HG03469 (cell line): ENCODE results near the gene PSD2.

Experiments
- ATAC-seq: cut with Tn5 transposase; IDR thresholded peaks from one replicate; pipeline ENCODE4 v1.9.1; 2021; ENCODE audit warnings: mild to moderate bottlenecking, moderate library complexity, moderate number of reproducible peaks; ENCODE audit not compliant: unreplicated experiment

PSD2 gene

DNA sequence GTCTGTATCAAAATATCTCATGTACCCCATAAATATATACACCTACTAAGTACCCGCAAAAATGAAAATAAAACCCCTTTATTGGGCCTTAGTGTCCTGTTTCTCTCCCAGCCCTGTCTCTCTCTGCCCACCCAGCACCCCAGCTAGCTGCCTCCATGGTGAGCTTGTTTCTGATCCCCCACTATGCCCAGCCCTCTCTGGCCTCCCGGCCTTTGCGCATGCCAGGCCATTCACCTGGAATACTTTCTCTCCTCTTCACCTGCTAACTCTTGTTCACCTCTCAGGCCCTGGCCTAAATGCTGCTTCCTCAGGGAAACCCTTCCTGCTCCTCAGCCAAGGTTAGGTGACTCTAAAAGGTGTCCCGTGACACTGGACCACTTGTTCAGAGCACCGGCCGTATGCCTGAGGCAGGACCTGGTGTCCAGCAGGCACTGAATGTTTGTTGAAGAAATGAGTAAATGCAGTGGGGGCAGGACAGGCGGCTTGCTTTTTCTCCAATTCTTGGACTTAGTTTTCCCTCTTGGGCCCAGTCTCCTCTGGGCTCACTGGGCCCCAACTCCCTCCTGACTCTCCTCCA is 58.5 kb downstream of the PSD2 start:
- no peak for ATAC-seq

DNA sequence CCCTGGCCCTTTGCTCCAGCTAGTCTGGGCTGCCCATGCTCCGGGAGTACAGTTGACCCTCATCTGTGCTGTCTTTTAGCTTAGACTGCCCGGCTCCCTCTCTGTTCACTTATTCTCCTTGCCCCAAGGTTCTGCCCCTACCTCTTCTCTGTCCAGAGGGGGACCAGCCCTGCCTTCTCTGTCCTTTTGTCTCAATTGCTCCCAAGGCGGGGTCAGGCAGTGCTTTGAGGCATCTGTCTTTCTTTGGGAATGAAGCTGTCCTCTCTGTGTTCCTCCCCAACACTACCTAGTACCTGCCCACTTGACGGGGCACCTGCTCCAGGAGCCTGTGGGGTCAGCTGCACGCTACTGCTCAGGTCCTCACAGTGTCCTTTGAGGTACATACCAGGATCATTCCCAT is 59.3 kb downstream of the PSD2 start:
- ATAC-seq, result no peak

DNA sequence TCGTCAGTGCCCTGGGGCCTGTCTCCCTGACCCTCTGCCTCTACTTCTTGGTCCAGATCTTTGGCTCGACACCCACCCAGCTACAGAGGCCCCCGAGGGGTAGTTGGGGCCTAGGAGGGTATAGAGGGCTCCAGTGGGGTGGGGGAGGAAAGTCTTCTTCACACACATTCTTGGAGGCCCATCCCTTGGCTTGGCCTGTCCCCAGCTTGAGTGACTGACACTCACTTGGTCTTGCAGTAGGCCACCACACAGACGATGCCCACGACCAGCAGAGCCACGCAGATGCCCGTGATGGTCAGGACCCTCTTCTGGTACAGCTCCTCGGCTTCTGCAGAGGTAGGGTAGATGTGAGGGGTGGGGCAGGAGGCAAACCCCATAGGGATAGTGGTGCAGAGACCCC is 59.8 kb downstream of the PSD2 start:
- no peak for ATAC-seq

DNA sequence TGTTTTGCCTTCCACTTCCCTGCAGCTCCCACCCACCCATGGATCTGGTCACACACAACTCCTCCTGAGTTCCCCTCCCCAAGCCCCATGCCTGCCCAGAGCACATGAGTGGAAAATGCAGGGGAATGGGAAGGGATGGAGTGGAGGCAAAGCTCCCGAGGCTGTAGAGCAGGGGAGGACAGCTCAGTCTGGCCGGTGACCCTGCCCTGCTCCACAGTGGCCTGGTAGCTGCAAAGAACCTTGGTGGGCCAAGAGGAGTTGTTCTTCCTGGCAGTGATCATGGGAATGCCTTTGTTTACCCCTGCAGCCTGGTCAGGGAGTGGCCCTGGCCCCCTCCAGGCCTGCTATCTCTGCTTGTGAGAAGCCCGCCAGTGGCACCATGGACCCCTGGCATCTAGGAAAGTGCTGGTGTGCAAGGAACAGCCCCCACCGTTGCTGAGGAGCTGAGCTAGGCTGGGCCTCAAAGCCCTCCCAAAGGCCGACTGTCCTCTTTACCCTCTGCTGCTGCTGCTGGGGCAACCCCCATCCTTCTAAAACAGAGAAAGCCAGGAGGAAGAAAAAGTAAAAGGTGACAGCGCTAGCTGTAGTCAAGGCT is 60.4 kb downstream of the PSD2 start:
- ATAC-seq, result no peak

DNA sequence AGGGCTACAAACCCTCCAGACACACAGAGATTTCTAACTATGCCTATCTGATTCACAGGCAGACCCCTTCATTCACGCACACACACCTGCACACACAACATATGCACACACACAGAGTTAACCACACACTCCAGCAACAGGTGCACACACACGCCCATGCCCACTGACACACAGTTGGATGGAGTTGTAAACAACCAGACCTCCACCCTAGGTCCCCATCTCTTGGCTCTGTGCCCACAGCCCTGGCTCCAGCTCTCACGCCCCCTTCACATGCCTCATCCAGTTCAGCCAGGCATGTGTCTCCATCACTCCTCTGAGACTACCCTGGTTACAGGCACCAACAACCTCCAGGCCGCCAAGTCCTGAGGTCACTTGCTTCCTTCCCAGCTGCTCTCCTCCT is 61.1 kb downstream of the PSD2 start:
- ATAC-seq, result no peak

DNA sequence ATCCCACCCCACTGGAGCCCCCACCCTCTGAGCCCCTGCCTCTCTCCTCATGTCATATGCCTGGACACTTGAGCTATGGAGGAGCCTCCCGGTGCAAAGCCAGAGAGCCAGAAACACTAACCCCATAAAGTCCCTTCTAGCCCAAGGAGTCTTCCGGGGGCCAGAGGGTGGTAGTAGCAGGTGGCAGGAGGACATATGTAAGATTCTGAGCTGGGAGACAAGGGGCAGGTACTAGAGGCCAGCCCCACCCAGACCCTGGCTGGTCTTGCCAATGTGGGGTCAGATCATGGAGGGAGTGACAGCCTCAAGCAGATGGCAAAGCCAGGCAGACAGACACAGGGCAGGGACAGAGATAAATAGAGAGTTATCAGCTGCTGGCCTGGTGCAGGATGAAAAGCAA is 63.4 kb downstream of the PSD2 start:
- ATAC-seq, result no peak

DNA sequence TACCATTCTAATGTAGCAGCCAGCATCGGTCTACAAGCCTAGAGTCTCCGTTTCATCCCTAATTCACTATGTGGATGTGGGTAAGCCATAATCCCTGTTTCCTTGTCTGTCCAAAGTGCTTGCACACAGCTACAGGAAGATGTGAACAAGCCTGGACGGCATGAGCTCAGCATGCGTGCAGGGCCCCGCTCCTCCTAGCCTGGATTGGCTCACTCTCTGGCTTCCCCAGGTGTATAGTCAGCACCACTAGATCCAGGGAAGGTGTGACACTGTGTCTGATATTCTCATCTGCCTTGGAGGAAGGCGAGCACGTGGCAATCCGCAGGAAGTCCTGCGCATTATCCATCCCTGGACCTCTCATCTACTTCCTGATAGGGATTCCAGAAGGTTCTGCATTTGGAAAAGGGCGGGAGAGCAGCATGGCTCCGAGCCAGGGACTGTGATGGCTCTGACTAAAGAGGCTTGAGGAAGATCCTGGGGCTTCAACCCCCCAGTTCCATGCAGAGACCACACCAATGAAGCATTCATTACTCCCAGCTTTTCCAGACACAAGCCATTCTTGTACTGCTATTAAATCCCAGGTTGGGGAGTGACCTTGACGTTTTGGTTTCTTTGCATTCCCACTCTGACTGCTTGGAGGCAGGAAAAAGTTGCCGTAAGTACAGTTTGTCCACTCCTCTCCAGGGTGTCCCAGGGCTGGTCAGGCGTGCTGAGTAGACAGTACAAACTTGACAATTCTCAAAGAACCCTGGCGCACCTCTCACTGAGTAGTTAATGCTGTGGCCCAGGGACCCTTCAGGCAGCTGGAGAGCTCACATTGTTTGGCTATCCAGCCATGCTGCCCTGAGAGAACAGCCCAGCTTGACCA is 65.6 kb downstream of the PSD2 start:
- no peak for ATAC-seq

DNA sequence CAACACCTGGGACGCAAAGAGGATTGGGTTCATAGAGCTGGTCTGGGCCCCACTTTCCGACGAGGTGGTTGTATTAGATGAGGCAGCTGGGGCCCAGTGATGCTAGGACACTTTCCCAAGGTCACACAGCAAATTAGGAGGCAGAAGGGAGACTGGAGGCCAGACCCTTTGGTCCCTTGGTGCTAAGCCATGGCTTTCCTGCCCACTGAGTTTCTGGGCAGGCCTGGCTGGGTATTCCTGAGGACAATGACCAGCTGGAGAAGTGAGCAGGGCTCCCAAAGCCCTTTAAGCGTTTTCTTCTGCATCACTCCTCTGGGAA is 66.2 kb downstream of the PSD2 start:
- no peak for ATAC-seq

DNA sequence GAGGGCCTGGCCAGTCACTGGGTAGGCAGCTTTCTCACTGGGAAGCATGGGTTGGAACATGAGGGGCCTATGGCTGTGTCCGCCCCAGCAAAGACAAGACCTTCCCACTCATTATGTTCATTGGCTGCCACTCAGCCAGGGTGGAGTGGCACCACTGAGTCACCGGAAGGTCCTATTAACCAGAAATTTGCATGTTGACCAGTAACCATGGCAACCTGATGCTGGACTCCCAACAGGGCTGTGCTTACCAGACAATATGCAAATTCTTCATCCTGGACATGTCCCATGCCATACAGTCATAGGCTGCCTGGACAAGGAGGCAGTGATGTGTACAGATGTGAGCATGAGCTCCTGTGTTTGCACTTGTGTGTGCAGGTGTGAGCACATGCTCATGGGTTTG is 66.7 kb downstream of the PSD2 start:
- peak; percentile 47 for ATAC-seq

DNA sequence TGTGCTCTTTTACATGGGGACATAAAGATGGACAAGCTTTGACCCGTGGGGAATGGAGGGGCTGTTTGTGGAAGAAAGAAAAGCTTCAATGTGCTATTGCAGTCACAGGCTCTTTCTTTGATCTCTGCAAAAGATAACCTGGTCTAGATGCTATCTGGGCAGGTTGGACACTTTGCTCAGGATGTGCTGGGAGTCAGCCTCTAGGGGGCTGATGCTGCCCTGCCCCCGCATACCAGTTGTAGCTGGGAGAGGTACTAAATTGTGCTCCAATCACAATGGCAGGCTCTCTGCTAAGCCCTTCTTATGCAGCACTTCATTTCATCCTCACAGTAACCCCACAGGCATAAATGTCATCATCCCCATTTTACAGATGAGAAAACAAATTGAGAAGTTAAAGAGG is 67.2 kb downstream of the PSD2 start:
- no peak for ATAC-seq

DNA sequence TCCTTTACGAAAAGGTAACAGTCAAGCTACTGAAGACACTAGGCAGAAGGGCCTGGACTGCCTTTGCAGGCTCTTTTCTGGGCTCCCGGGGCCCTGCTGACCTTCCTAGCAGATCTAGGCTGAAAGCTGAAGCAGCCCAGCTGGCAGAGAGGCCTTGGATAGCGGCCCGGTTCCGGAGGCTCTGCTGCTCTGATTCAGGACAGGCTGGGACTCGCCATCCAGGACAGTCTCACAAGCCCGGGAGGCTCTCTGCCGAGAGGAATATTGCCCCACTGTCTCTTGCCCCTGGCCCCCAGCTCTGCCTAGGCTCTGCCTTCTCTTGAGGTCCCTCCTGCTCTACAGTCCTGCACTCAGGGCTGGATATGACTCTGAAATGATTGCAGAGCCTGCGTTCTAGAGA is 67.8 kb downstream of the PSD2 start:
- no peak for ATAC-seq

DNA sequence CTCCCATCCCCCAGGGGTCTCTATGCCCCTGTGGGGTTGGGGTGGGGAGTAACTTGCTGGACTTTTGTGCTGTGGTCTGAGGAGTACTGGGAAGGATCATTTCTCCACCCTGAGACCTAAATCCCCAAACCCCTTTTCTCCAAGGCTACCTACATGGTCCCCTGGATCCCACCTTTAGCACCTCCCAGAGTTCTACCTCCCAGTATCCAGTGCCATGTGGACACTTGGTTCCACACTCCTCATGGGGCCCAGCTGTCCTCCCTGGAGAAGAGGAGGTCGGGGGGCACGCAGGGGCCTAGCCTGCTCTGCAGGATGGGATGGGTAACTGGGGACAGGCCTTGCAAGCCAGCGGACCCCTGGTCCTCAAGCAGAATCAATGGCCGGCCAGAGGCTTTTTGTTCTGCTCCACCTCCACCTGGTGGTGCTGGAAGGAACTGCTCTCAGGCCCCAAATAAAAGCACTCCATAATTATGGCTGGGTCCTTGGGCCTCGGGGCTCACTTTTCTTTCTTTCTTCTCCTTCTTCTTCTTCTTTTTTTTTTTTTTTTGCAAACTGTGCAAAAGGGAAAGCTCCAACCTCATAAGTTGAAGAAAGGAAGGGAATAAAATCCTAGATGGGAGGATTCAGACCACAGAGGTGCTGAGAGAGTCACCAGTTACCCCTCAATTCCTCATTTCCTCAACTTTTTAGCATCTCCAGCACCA is 68.4 kb downstream of the PSD2 start:
- ATAC-seq, result no peak

DNA sequence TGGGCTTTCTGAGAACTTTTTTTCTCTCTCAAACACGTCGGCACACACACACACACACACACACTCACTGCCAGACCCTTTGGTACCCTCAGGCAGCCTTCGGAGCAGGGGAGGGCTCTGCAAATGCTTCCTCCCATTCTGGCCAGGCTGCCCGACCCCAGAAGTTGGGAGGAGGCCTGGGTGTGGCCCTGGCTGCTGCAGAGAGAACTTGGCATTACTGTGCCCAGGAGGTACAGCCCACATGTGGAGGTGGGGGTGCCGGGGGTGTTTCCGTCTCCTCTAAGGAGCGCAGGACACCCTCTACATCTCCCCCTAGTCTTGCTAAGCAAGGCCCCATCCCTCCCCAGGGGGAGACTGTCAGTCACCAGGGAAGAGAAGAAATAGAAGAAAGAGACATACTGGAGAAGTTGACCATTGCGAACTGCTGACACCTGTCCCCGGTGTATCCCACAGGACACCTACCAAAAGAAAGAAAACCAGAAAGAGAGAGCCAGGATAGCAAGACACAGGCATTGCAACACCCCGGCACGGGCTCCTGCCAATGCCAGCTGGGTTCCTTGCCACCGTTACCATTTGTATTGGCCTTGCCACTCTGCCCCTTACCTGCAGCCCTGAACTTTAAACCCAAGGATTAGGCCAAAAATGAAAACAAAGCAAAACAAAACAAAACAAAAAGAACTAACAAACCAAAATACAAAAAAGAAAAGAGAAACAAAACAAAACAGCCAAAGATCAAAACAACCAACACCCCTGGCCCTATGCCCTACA is 69.3 kb downstream of the PSD2 start:
- ATAC-seq, result no peak

DNA sequence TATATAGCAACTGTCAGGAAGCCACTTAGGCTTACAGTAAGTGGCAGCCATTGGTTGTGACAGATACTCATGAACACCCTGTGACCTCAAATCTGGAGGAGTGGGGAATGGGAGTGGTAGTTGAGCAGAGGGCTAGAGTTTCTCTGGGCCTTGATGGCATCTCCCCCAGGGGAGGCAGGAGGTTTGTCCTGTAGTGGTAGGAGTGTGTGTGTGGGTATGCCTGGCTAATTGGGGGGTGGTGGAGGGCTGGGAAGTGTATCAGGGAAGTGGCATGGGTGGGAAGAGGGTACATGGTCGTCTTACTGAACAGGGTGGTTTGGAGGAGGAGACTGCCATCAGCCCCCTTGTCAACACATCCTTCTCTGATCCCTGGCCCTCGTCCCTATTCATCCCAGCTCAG is 71.5 kb downstream of the PSD2 start:
- ATAC-seq, result no peak

DNA sequence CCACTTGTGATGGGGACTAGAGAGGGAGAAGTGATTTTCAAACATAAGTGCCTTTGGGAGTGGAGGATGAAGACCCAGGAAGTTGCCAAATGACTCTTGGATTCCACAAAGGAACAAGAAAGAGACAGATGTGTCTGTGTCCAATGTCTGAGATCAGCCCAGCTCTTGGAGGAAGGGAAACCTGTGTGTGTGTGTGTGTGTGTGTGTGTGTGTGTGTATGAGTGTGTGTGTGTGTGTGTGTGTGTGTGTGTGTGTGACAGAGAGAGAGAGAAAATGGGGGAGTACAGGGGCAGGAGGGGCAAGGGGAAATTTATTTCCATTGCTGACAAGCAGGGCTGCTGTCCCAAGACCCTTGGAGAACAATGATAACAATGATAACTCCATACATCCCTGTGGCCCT is 72.0 kb downstream of the PSD2 start:
- no peak for ATAC-seq

DNA sequence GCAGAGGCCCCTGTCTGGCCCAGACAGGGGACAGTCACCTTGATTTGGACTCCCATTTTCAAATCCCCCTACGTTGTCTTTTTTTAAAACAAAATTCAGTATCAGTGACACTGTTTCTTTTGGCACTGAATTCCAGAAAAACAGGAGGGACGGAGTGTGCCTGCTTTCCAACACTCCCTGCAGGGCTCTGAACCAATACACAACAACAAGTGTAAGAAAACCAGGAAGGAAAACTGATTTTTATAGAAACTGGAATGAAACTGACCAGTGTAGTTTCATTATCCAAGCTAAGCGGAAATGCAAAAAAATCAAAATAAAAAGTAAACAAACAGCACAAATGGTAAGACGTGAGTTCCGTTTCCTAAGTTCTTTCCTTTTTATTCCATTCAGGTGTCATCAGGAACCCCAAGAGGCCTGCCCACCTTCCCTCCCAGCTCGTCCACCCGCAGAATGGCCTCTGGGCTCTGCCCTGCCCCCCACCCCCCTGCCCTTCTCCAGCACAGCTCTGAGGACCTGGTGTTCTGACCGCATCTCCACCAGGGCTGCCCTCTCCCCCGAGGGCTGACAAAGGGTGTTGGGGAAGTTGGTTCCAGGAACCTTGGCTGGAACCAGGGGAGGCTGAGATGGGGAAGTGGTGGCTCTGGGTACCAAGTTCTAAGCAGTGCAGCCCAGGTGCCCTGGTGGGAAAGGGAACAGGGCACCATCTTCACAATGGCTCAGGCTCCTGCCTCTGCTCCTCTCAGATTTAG is 73.6 kb downstream of the PSD2 start:
- no peak for ATAC-seq

DNA sequence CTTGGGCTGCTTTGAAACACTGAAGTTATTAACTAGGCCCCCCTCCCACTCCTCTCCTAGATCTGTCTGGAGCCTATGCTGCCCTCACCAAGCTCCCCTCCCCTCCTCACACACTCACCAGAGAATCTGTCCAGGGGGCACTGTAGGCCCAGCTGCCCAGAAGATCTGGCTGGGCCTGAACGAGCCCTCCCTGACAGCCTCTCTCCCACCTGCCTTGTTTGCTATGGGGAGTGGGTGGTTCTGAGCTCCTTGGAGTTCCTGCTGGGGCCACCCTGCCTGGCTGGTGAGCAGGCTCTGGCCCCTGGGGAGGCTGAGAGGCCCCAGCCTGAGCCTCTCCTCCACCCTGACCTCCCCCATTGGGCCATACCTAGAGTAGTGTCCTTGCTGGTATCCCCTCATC is 75.1 kb downstream of the PSD2 start:
- no peak for ATAC-seq

DNA sequence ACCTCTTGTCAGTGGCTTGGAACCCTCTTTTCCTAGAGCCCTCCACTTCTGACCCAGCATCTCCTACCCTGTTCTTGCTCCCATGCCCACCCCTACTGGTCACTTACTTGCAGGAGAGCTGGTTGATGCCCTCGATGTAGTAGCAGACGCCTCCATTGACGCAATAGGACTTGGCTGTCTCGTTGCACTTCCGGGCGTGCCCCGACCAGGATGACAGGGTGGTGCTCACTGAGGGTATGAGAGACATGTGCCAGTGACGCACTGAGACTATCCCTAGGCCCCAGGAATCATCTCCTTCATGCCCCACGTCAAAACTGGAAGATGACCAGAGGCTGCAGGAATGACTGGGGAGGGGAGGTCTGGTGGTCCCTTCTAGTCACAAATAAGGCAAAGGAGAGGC is 76.0 kb downstream of the PSD2 start:
- ATAC-seq, result no peak

DNA sequence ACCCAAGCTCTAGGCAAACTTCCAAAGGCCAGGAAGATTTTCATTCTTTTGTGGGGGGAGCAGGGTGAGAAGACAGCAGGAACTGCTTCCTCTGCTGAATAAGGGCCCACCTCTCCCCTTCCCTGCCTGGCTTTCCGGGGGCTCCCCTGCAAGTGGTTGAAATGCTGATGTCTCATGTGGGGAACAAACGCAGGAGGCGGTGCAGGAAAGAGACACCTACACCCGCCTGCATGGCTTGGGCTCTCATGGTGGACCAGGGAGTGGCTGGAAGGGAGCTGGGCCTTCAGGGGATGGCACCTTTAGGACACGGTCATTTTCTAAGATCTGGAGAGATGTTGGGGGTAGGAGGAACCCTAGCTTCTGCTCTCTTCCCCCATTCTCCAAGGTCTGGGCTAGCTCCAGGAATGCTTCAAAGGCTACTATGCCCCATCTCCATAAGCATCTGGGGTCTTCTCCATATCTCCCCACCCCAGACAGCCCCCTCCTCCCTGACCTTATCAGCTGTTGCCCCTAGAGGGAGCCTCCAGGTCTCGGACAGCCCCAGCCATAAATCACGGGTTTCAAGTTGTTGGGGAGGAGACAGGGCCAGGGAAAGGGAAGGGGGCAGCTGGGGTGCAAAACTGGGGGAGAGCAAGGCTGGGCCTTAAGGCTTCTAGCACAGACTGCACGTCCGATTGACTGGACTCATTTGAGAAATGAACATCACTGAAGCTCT is 76.6 kb downstream of the PSD2 start:
- no peak for ATAC-seq
